ENCODE measurements around the gene EFCAB11. TPM values are rescaled to one million over a fixed set of nuclear protein-coding genes. Genes with fewer than 3 reads are reported as not detected.

The EFCAB11 gene
- total and polyA plus RNA-seq, 2 donors (not counting 3 experiments of a cell fraction or from before 2014, with no cell fraction given), result 2.8 to 6.3 TPM

GRCh38 chr14:89918721-89919120, 35.8 kb downstream of the EFCAB11 start:
- BruUV-seq (replicated peaks), result no TSS peak
- no peak for DNase-seq (ENCODE audit: low read depth, low spot score)
- POLR2A ChIA-PET, result no interaction called here
- Histone ChIP-seq H3K4me3 (replicated peaks in 1 of 3; ENCODE audit: insufficient read depth in 1 of 3, low read depth in 1 of 3, low read length in 3 of 3) (no peak overlapping the region), H3K9me1 (replicated peaks; ENCODE audit: control insufficient read depth, extremely low read depth, insufficient read depth, low read length) (no peaks in the 10 kb centered on the region), H3K9ac (replicated peaks; ENCODE audit: extremely low read depth, insufficient read depth, low read length) (no peak overlapping the region), H3K79me2 (ENCODE audit: control insufficient read depth, insufficient read depth, low read length) (no peaks in the 10 kb centered on the region), H2AFZ (ENCODE audit: low read depth, low read length) (no peak overlapping the region), H3K4me1 (ENCODE audit: control insufficient read depth, extremely low read depth, insufficient read depth, low read length) (peaks cover 6% of the 10 kb centered on the region), H3K27ac (ENCODE audit: insufficient read depth, low read depth, low read length) (no peak overlapping the region), H3K36me3 (ENCODE audit: control insufficient read depth in 2 of 2, extremely low read depth in 1 of 2, insufficient read depth in 2 of 2, low read length in 2 of 2) (no peaks in the 10 kb centered on the region), H3K27me3 (ENCODE audit: control insufficient read depth in 2 of 2, insufficient read depth in 2 of 2, low read length in 2 of 2) (no peaks in the 10 kb centered on the region), H3K4me2 (ENCODE audit: insufficient read depth, low read length) (no peak overlapping the region), H4K20me1 (replicated peaks; ENCODE audit: control insufficient read depth, extremely low read depth, insufficient read depth, low read length) (no peaks in the 10 kb centered on the region), H3K9me3 (replicated peaks; ENCODE audit: control insufficient read depth, insufficient read depth, low read length) (no peaks in the 10 kb centered on the region)
- dilution Hi-C loops (cut with MboI; ENCODE audit: extremely low pct_ligation_motif_present, low sequenced_read_pairs) (no loop called here), intact Hi-C loops (cut with micrococcal nuclease) (loop anchor here (5.0 to 10.0 kb wide), 2 partner anchors 676 to 1254 kb away; no protein-coding TSS in a partner anchor)
- TF ChIP-seq POLR2AphosphoS5 (IDR thresholded peaks at IDR 0.05; ENCODE audit: insufficient read depth, low read depth, low read length), result no peak
- TF ChIP-seq MAX (IDR thresholded peaks at IDR 0.05; ENCODE audit: insufficient read depth, insufficient read length), result no peak
- no peak for TF ChIP-seq EZH2 (IDR thresholded peaks at IDR 0.05; ENCODE audit: borderline replicate concordance, low read depth, low read length, severe bottlenecking)
- TF ChIP-seq GATA2 (IDR thresholded peaks at IDR 0.05; ENCODE audit: insufficient read depth, insufficient read length, low read depth, low read length), result no peak
- no peak for TF ChIP-seq FOS (IDR thresholded peaks at IDR 0.05; ENCODE audit: borderline replicate concordance, insufficient read depth, low read length)
- no peak for TF ChIP-seq JUN (IDR thresholded peaks at IDR 0.05; ENCODE audit: borderline replicate concordance, insufficient read depth, insufficient read length, low read depth)
- TF ChIP-seq MYC (IDR thresholded peaks at IDR 0.05; ENCODE audit: low read depth, low read length), result no peak
- no peak for TF ChIP-seq POLR2A (IDR thresholded peaks at IDR 0.05; ENCODE audit: low read depth, low read length)
- no peak for TF ChIP-seq CTCF (IDR thresholded peaks at IDR 0.05; ENCODE audit: extremely low read depth in 1 of 2, insufficient read depth in 1 of 2, low read depth in 1 of 2, low read length in 2 of 2)
- no peak for FAIRE-seq
- CTCF ChIA-PET, result interaction anchor here (0.8 to 2.7 kb wide), 4 partner anchors 19 to 892 kb away, joined by 3 to 7 read pairs (median 3); no protein-coding TSS in a partner anchor

All from endothelial cell of umbilical vein (primary cell).